HFFc6 (cell line): ENCODE data around the gene LMNTD1. TPM values are rescaled to one million over a fixed set of nuclear protein-coding genes. Genes with fewer than 3 reads are reported as not detected.
A peak's percentile ranks its signal among the peaks of the same experiment; 100 is the strongest.

Experiments
- DNase-seq: peaks from one replicate; pipeline ENCODE4 v3.0.0-alpha.2; 2018
- H3K27ac Mint-ChIP-seq: 2 replicates; pipeline ENCODE4 v1.8.0; 2020; ENCODE audit warnings: mild to moderate bottlenecking, mixed read lengths
- H3K27me3 Mint-ChIP-seq: 2 replicates; pipeline ENCODE4 v1.8.0; 2021; ENCODE audit warnings: mild to moderate bottlenecking, moderate library complexity, mixed read lengths; ENCODE audit not compliant: insufficient read depth
- H3K36me3 Mint-ChIP-seq: 2 replicates; pipeline ENCODE4 v1.8.0; 2021; ENCODE audit warnings: low read depth, mixed read lengths
- H3K4me1 Mint-ChIP-seq: 2 replicates; pipeline ENCODE4 v1.8.0; 2020; ENCODE audit warnings: low read depth, mixed read lengths
- H3K4me3 Mint-ChIP-seq: 2 replicates; pipeline ENCODE4 v1.8.0; 2020; ENCODE audit warnings: mild to moderate bottlenecking, moderate library complexity, mixed read lengths
- H3K9me3 Mint-ChIP-seq: 2 replicates; pipeline ENCODE4 v1.8.0; 2020; ENCODE audit warnings: mild to moderate bottlenecking, mixed read lengths
- CTCF ChIP-seq: fragments of 200-600 bp; sonication (generic); IDR thresholded peaks from 2 replicates; pipeline ENCODE4 v1.5.0; 2021; ENCODE audit warnings: antibody characterized with exemption, mild to moderate bottlenecking
- total RNA-seq, 6 experiments: library from RNA; stranded (reverse); fragmentation: NEBNext Ultra II Directional; extraction: Animal tissue kit (Norgen Biotek cat#: 25700); gene quantifications; 2 replicates in 1 of 6; 3 replicates in 5 of 6; pipeline ENCODE4 v1.2.3, GENCODE V29; 2021

Gene LMNTD1
- total RNA-seq, 6 experiments from 2014 or later = 0.26 to 1.0 (median 0.52) TPM

- Mint-ChIP-seq H3K4me3 (no peak overlapping the region), H3K27ac (no peak overlapping the region), H3K9me3 (no peaks in the 10 kb centered on the region), H3K27me3 (peaks cover 4% of the 10 kb centered on the region; the same call in 1 of the 2 replicates), H3K4me1 (no peaks in the 10 kb centered on the region), H3K36me3 (no peaks in the 10 kb centered on the region)
- no peak for TF ChIP-seq CTCF
- no peak for DNase-seq
These were observed 106.0 kb downstream of the LMNTD1 start for GRCh38 chr12:25447046-25447445.

- H3K4me3 Mint-ChIP-seq = no peak overlapping the region
- H3K4me1 Mint-ChIP-seq = peaks cover 37% of the 10 kb centered on the region
- no peaks in the 10 kb centered on the region for H3K9me3 Mint-ChIP-seq
- no peak overlapping the region for H3K27ac Mint-ChIP-seq
- H3K27me3 Mint-ChIP-seq = peaks cover 3% of the 10 kb centered on the region
- no peaks in the 10 kb centered on the region for H3K36me3 Mint-ChIP-seq
- no peak for TF ChIP-seq CTCF
- DNase-seq = peak; percentile 44
These were observed 114.4 kb downstream of the LMNTD1 start for GRCh38 chr12:25438638-25439037.

- DNase-seq = peak; percentile 78
- Mint-ChIP-seq H3K27ac (peak overlapping the region; percentile 68), H3K36me3 (no peaks in the 10 kb centered on the region), H3K4me3 (peak overlapping the region; percentile 72), H3K9me3 (no peaks in the 10 kb centered on the region), H3K27me3 (peaks cover 3% of the 10 kb centered on the region), H3K4me1 (peaks cover 47% of the 10 kb centered on the region)
- TF ChIP-seq CTCF = peak; percentile 97
These were observed 116.7 kb downstream of the LMNTD1 start for GRCh38 chr12:25436206-25437030.

- peak overlapping the region; percentile 68; the same call in 1 of the 2 replicates for H3K27ac Mint-ChIP-seq
- H3K9me3 Mint-ChIP-seq = no peaks in the 10 kb centered on the region
- peaks cover 47% of the 10 kb centered on the region for H3K4me1 Mint-ChIP-seq
- H3K4me3 Mint-ChIP-seq = no peak overlapping the region; the same call in 1 of the 2 replicates
- DNase-seq = no peak
- no peak for TF ChIP-seq CTCF
- H3K27me3 Mint-ChIP-seq = peaks cover 3% of the 10 kb centered on the region
- H3K36me3 Mint-ChIP-seq = no peaks in the 10 kb centered on the region
These were observed 117.7 kb downstream of the LMNTD1 start for GRCh38 chr12:25435431-25435830.

- H3K9me3 Mint-ChIP-seq = no peaks in the 10 kb centered on the region
- no peak overlapping the region for H3K4me3 Mint-ChIP-seq
- no peak overlapping the region for H3K27ac Mint-ChIP-seq
- no peaks in the 10 kb centered on the region for H3K36me3 Mint-ChIP-seq
- H3K27me3 Mint-ChIP-seq = peaks cover 3% of the 10 kb centered on the region
- TF ChIP-seq CTCF = no peak
- H3K4me1 Mint-ChIP-seq = peaks cover 47% of the 10 kb centered on the region
- no peak for DNase-seq
These were observed 118.6 kb downstream of the LMNTD1 start for GRCh38 chr12:25434515-25434914.
